GM18507 (cell line): Measurements from ENCODE around the gene RAB31.

Experiments used
- DNase-seq: peaks from one replicate; pipeline ENCODE4 v3.0.0; 2011; ENCODE audit warnings: low read depth; ENCODE audit not compliant: insufficient read length; ENCODE audit errors: extremely low spot score
- FAIRE-seq: peaks from 2 replicates; lab custom pipeline; 2011; peaks lifted over from hg19 to GRCh38; lab: Jason Lieb, UNC

RAB31 gene

DNA sequence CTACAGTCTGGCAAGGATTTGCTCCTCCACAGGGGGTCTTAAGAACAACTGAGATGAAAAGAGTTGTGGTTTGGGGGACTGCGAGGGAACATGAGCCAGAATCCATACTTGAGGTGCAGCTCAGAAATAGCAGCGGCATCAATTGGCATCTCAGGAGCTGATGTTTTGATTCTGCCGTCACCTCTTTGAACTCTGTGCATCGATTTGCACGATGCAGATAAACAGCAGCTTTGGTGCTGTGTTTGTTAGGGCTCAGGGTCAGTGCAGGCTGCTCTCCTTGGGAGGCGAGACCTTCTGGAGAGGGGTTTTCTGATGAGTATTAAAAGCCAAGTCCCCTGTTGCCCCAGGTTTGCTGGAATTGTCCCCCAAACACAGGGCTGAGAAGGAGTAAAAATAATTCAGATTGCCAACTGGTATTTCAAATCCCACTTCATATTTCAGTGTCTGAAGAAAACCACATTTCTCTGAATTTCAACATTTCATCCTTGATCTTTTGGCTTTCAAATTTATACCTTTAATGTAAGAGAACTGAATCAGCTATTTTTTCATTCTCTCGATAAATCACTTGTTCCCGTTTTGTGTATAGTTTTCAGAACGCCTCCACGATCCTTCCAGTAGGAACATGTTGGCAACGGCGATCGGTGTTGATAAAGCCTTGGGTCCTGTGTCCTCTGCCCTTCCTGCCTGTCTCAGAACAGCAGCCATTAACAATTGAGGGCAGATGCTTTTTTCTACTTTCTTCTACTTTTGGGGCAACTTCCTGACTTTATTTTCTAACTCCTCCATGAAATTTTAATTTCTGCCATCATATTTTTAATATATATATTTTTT lies 65.0 kb downstream of the RAB31 start:
- FAIRE-seq: no peak
- DNase-seq: no peak

DNA sequence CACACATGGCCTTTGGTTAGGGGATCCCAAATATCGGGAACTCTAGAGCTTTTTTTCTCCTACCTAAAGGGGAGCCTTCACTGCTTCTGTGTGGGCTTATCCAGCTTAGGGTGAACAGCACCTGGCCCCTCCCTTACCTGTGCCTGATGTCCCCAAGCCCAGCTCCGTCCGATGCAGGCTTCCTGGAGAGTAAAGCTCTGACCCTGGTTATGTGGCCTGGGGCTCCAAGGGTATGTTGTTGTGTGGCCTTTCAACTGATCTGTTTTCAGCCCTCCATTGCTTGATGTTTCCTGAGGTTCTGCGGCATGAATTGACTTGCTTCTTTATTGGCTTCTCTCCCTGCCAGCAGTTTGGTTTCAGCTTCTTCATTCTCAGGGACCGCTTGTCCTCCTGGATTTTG lies 66.0 kb downstream of the RAB31 start:
- no peak for FAIRE-seq

DNA sequence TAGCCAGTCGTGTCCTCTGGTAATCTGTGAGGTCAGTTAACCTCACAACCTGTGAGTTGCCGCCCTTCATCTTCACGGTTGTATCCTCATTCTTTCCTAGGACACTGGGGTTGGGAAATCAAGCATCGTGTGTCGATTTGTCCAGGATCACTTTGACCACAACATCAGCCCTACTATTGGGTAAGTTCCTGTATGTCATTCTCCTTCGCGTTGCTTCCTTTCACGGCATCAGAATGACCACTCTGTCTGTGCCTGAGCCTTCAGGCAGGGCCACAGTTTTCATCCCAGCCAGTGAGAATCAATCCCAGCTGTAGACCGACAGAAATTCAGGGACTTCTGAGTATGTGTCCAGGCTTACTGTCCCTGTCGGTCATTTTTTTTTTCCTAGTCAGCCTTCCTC lies 67.1 kb downstream of the RAB31 start:
- FAIRE-seq: no peak
- DNase-seq: no peak

More for the DNA sequence above, 66.0 kb downstream of the RAB31 start:
- DNase-seq: no peak

DNA sequence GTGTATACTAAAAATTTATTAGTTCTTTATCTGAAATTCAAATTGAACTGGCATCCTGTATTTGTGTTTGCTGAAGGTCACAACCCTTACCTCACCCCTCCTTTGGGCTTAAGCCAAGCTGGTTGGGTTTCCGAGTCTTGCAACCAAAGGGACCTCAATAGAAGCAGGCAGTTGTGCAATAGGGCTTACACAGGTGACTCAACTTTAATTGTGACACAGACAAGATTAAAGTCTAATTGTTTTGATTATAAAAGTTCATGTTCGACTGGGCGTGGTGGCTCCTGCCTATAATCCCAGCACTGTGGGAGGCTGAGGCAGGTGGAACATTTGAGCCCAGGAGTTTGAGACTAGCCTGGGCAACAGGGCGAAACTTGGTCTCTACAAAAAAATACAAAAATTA lies 71.5 kb downstream of the RAB31 start:
- FAIRE-seq: no peak
- DNase-seq: no peak

DNA sequence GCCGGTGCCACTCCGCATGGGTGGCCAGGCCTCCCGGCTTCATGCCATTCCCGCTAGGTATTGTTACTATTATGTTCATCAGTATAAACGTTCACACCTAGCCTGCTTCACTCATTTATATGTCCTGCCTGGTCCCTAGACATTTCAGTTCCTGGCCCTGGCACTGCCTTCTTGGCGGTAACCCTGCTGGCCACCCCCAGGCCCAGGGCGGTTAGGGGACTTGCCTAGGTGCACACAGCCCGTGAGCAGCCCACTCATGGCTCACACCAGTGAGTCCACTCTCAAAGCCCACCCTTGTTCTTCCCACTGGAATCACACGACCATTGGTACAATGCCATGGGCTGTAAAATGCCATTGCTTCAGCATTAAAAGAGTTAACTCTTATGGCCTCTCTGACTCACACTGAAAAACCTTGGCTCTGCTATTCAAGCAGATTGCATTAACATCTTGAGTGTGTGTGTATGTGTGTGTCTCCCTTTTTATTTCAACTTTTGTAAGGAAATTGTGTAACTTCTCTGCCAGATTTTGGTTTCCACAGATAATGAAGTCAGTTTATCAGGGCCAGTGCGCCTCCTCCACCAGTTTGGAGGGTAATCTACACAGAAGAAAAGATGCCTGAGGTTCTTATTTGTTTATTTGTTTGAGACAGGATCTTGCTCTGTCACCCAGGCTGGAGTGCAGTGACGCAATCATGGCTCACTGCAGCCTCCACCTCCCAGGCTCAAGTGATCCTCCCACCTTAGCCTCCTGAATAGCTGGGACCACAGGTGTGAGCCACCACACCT lies 74.2 kb downstream of the RAB31 start:
- FAIRE-seq (no peak), DNase-seq (no peak)

DNA sequence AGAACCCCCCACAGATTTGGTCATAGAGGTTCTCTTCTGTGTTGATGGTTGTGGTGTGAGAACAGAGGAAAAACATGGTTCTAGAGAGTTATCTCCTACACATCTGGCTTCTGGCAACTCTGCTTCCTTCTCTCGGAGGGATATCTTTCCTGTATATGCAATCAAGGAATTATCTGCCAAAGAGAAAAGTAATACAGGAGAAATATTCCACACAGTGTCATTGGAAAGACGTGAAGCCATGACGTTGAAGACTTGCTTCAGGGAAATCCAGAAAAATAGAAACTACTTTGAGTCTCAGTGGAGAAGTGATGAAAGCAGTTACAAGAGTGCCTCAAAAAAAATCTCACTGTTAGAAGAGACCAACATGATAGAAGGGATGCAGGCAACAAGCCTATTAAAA lies 78.5 kb downstream of the RAB31 start:
- DNase-seq (no peak), FAIRE-seq (no peak)

DNA sequence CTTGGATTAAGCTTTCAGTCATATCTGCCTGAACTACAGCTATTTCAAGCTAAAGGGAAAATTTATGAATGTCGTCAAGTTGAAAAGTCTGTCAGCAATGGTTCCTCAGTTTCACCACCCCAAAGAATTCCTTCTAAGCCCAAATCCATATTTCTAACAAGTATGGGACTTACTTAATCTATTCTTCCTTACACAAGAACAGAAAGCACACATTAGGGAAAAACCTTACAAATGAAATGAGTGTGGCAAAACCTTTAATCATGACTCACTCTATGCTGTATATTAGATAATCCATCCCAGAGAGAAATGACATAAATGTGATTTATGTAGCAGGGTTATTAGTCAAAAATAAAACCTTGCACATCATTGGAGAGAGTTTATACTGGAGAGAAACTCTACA lies 78.9 kb downstream of the RAB31 start:
- DNase-seq (no peak), FAIRE-seq (no peak)

DNA sequence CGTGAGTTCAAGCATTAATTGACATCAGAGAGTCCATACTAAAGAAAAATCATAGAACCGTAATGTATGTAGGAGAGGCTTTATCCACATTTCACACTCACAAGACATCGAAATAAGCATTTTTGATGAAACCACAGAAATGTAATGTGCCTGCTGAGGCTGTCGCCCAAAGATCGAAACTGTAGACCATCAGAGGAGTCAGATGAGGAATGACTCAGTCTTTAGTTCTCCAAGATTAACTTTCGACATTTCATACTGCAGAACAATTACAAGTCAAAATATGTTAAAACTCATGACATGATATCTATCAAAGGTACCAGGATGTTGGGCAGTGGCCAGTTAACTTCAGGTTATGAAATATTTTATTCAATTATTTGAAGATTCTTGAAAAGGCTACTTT lies 79.6 kb downstream of the RAB31 start:
- FAIRE-seq (no peak), DNase-seq (no peak)

DNA sequence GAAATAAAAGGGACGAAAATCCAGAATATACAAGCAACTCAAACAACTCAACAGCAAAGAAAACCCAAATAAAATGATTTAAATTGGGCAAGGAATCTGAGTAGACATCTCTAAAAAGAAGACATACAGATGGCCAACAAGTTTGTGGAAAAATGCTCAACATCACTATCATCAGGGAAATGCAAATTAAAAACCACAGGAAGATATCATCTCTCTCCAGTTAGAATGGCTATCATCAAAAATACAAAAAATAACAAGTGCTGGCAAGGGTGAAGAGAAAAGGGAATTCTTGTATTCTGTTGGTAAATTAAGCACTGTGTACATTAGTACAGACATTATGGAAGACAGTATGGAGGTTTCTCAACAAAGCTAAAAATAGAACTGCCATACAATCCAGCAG lies 80.0 kb downstream of the RAB31 start:
- DNase-seq: no peak
- FAIRE-seq: no peak

DNA sequence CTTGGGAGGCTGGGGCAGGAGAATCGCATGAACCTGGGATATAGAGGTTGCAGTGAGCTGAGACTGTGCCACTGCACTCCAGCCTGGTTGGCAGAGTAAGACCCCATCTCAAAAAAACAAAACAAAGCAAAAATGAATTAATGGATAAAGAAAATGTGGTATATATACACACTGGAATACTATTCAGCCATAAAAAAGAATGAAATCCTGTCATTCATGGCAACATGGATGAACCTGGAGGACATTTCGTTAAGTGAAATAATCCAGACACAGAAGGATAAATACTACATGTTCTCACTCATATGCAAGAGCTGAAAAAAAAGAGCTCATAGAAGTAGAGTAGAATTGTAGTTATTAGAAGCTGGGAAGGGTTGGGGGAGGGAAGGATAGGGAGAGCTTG lies 80.8 kb downstream of the RAB31 start:
- no peak for FAIRE-seq

DNA sequence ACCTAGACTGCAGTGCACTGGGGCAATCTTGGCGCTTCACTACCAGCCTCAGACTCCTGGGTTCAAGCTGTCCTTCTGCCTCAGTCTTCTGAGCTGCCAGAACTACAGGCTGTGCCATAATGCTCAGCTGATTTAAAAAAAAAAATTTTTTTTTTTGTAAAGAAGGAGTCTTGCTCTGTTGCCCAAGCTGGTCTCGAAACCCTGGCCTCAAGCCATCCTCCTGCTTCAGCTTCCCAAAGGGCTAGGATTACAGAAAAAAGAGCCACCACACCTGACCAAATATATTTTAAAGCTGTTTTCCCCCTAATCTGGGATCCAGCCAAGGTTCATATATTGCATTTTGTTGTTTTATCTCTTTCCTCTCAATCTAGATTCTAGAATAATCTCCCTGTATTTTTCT lies 82.2 kb downstream of the RAB31 start:
- FAIRE-seq (no peak), DNase-seq (no peak)

More for the DNA sequence above, 80.8 kb downstream of the RAB31 start:
- no peak for DNase-seq

DNA sequence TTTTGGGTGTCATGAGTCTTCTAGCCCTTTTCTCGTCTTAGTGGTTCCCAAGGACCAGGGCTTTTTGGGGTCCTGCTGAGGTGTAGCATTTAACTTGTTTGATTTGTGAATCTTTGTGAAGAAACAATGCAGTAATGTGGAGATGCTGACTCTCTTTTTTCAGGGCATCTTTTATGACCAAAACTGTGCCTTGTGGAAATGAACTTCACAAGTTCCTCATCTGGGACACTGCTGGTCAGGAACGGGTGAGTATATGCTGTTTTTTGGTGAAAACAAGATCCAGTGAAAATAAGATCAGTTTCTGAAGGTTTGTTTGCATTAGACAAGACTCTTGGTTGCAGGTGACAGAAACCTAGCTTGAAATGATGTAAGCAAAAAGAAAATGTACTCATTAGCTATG lies 83.9 kb downstream of the RAB31 start:
- no peak for DNase-seq
- FAIRE-seq: no peak

DNA sequence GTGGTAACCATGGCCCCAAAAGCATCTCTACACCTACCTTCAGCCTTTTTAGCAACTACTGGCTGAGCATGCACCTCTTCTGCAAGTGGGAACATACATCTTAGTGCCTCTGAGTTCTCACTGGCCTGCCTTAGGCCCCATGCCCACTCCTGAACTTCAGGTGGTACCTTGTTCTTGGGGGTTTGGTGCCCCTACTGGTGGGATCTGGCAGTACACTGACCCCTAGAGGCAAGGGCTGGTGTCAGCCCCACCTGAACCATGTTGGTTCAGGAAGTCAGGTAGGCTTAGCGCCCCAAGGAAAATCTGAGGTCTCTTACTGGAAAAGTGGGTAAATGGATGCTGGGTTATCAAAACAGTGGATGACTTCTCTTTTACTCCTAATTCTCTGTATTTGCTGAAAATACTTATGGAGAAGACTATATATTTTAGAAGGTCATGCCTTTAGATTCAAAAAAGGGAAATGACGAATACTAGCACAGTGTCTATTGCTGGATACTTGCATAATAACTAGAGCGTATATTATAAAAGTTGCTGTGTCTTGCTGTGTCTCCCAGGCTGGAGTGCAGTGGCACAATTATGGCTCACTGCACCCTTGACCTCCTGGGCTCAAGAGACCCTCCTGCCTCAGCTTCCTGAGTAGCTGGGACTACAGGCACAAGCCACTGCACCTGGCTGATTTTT lies 84.6 kb downstream of the RAB31 start:
- no peak for FAIRE-seq
- DNase-seq: no peak

DNA sequence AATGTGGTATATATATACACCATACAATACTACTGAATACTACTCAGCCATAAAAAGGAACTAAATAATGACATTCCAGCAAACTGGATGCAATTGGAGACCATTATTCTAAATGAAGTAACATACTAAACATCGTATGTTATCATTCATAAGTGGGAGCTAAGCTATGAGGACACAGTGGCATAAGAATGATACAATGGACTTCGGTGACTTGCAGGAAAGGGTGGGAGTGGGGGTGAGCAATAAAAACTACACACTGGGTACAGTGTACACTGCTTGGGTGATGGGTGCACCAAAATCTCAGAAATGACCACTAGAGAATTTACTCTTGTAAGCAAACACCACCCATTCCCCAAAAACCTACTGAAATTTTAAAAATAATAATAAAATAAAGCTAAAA lies 87.9 kb downstream of the RAB31 start:
- FAIRE-seq (no peak), DNase-seq (no peak)

DNA sequence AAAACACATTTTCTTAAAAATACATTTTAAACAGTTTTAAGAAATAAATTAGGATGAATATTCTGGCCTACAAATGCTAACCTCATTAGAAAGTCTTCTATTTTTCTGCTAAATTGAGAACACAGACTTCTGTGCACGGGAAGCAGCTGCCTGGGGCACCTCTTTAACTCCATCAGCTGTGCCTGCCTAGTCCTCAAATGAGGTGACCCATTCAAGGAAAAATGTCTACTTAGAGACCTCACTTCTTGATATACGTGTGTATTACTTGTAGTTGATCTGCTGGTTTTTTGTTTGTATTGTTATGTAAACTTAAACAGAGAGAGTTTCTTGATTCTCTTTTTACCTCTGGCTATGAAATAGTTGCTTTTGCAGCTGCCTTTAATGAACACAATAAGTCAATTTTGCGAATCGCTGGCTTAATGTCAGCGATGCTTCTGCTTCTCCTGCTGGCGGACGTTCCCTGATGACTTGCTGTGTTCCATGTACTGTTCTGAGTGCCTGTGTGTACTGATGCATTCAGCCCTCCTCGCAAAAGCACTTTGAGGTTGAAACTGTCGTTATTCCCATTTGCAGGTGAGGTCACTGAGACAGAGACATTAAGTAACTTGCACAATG lies 88.9 kb downstream of the RAB31 start:
- FAIRE-seq: no peak
- DNase-seq: no peak

DNA sequence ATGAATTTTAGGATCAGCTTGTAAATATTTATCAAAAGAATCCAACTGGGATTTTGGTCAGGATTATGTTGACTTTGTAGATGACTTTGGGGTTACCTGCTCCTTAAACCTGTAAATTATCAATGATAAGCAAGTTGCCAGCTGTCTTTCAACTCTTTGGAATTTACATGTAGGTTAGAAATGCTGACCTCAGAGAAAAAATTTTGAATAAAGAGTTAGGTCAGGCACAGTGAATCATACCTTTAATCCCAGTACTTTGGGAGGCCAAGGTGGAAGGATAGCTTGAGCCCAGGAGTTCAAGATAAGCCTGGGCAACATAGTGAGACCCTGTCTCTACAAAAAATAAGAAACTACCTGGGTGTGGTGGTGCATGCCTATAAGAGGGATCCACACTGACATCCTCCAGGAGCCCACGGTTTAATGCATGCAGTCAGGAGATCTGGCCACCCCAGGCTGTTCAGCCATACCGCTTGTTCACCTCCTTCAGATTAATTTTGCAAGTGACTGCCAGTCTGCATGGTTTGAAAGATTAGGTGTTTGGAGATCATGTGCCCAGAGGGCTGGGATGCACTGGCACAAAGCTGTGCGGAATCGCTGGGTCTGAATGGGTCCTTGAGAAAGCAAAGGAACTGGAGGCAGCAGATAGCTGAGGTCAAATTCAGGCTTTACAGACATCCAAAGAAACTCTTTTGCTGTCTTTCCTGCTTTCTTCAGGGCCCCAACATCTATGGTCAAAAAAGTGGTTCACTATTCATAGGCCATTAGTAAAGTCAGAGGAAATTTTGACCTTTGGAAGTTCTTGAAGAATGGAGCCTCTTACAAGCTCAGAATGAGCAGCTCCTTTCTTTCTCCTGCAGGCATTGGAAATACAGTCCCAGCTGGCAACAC lies 94.3 kb downstream of the RAB31 start:
- DNase-seq (no peak), FAIRE-seq (no peak)

DNA sequence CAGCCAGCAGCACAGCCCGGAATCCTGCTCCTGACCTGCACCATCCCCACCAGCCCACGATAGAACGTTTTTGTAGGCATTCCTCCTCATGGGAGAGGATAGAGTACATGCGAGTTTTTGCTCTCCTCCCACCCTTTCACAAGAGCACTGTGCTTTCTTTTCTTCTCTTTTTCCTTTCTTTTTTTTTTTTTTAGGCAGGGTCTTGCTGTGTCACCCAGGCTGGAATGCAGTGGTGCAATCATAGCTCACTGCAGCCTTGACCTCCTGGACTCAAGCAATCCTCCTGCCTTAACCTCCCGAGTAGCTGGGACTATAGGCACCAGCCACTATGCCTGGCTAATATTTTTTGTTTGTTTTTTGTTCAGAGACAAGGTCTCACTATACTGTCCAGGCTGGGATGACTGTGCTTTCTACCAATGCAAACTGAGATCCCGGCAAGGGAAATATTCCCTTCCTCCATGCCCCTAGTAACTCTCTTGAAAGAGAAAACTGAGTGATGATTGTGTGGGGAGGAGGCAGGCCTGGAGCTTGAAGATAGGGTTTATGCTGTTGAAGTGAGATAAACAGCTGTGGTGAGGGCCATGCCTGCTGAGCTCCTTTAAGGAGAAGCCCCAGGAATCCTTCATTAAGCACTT lies 95.1 kb downstream of the RAB31 start:
- DNase-seq: no peak
- no peak for FAIRE-seq

DNA sequence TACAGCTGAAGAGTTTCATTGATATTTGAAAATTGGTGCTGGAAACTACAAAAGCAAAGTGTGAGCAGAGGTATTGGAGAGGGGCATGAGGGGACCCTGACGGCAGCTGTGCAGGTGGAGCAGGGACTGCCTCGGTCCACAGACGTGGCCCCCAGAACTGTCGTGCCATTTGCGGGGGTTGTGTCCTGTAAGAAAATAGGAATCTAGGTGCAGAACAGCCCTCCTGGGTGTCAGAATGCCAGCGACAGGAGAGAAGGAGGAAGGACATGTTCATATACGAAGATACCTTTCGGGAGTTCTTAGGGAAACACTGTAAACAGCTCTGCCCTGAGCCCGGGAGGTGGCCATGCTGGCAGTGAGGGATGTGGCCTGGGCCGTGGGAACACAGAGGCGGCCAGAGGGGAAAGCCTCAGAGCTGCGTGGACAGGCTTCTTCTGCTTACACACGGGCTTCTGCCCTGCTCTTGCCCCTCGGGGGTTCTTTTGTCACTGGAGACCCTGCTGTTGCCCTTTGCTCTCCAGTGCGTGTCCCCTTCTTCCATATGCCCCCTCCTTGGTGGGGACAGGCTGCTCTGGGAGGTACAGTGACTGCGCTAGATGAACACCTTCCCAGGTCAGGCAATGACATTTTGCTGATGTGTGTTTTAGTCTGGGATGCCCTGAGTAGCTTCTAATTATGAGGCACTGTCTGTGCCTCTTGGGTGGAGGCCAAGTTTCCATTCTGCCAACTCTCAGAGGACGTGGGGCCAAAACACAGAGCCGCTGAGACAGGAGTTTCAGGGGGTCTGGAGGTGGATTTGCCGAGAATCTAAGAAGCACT lies 95.8 kb downstream of the RAB31 start:
- DNase-seq: no peak
- no peak for FAIRE-seq
